HG03439 (cell line): Measurements from ENCODE around the gene PLK3.
"Not testable (repeated sequence)": the region's sequence is repeated elsewhere in the genome, so short reads cannot be mapped to it uniquely, and the experiment has no call there.

Experiments used
- ATAC-seq: cut with Tn5 transposase; IDR thresholded peaks from one replicate; pipeline ENCODE4 v1.9.1; 2021; ENCODE audit warnings: mild to moderate bottlenecking, moderate library complexity; ENCODE audit not compliant: unreplicated experiment

PLK3 gene

GRCh38 chr1:44786841-44787426, 13.2 kb upstream of the PLK3 start:
- no peak for ATAC-seq

- ATAC-seq, result no peak
These were observed 12.7 kb upstream of the PLK3 start for GRCh38 chr1:44787506-44787905.

DNA sequence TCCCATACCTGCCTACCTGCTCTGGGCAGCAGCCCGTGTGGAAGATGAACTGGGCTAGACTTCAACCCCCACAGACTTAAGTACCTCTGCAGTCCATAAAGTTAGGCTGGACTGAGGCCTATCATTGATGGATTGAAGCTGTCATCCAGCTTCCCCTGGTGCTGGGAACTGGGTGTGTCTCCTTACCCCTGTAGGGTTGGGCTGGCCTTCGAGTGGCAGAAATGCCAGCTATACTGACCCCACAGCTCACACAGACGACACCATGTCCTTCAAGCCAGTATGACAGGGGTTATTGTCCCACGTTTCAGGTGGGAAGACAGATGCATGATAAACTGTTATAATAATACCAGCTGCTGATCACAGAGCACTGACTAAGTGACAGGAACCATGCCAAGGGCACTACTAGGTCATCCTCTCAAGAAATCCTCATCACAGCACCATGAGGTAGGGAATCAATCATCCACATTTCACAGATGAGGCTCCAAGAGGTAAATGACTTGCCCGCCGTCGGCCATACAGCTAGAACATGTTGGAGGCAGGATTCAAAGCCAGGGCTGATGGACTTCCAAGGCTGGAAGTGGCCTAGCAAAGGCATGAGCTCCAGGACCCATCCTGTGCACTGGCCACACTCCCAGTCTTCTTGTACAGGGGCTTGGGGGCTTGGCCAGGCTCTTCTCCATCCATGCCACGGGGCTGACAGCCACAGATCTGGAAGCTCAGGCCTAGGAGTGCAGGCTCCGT, 11.9 kb upstream of the PLK3 start, which contains the start of gene BEST4:
TSS of gene BEST4 (minus strand) at position 51 of the 741 bp plus-strand sequence. CDS start 465 bp downstream, outside the sequence.
- no peak for ATAC-seq

GRCh38 chr1:44790968-44791801, 9.0 kb upstream of the PLK3 start:
- no peak for ATAC-seq

DNA sequence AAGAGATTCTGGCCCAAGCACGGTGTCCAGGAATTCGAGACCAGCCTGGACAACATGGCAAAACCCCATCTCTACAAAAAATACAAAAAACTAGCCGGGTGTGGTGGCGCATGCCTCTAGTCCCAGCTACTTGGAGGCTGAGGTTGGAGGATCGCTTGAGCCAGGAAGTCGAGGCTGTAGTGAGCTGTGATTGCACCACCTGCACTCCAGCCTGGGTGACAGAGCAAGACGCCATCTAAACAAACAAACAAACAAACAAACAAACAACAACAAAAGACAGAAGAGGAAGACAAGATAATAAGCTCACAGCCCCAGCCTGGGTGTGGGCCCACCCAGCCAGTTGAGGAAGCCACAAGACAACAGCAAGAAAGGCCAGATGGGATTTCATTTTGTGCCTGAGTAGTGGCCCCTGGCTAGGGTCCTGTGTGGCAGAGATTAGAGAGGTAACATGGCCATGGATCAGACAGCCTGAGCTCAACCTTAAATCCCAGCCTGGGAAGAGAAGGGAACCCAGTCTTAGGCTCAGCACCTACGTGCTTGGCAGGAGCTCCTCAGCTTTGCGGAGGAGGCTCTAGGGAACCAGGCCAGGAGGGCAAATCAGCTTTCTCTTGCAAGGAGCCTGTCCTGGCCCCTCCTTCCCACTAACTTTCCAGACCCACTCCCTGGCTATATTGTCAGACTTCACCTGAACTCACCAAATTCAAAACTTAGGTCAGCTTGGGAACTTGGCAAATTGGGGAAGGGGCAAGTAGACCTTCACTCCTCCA, 7.3 kb upstream of the PLK3 start:
- no peak for ATAC-seq

GRCh38 chr1:44797886-44798285, 2.3 kb upstream of the PLK3 start:
- ATAC-seq, result not testable (repeated sequence)

GRCh38 chr1:44798481-44799365, 1.5 kb upstream of the PLK3 start:
- no peak for ATAC-seq

DNA sequence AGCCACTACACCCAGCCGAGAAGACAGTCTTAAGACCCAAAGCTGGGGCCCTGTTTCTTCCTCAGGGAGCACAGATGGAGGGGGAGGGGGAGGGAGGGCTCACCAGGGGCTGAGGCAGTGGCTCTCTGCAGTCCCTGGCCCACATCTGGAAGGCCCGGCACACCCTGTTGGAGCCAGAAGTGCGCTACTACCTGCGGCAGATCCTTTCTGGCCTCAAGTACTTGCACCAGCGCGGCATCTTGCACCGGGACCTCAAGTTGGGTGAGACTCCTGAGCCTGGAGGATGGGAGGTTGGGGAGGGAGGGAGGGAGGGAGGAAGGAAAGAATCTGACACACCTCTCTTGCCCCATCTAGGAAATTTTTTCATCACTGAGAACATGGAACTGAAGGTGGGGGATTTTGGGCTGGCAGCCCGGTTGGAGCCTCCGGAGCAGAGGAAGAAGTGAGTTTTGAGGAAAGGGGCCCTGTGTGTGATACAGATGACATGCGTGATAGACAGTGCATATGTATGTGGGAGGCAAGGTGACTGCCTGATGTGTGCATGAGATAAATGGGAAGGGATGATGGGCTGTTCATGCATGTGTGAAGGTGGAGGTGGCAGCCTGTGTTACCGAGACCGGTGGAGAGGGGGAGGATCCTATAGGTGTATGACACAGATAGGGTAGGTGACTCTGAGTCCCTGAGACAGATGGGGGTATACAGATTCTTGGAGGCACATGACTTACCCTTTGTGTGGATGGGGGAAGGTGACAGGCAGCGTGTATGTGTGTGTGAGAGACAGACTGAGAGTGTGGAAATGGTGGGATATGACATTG, 1.5 kb downstream of the PLK3 start:
- ATAC-seq, result no peak

- no peak for ATAC-seq
These were observed 2.3 kb downstream of the PLK3 start for GRCh38 chr1:44802306-44803061.

GRCh38 chr1:44803062-44803311, 2.8 kb downstream of the PLK3 start:
- ATAC-seq, result no peak

DNA sequence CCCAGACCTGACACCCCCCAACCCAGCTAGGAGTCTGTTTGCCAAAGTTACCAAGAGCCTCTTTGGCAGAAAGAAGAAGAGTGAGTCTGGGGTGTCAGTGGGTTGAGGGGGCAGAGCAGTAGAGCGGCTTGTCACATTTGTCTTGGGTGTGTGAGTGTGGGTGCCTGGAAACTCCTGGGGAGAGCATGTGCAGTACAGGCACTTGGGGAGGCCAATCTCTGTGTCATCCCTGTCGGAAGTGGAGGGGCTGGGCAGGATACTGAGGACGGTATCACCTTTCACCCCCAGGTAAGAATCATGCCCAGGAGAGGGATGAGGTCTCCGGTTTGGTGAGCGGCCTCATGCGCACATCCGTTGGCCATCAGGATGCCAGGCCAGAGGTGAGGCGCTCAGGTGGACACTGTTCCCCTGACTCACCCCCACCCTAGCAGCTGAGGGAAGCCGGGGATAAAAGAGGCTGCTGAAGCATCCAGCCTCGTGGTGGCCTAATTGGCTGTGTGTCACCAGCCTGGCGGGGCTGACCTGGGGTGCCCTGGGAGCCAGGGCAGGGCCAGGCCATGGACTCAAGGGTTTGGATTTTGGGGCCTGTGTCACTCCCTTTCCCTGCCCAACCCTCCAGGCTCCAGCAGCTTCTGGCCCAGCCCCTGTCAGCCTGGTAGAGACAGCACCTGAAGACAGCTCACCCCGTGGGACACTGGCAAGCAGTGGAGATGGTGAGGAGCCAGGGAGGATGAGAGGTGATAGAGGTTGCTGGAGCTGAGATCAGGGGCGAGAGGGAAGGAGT, 3.3 kb downstream of the PLK3 start:
- ATAC-seq, result no peak

- no peak for ATAC-seq
These were observed 5.3 kb downstream of the PLK3 start for GRCh38 chr1:44805311-44806024.

GRCh38 chr1:44806025-44806703, 6.0 kb downstream of the PLK3 start:
- no peak for ATAC-seq

- ATAC-seq, result no peak
These were observed 6.7 kb downstream of the PLK3 start, which contains the start of gene DYNLT4 for GRCh38 chr1:44806704-44807363. TSS of gene DYNLT4 (minus strand) at chr1:44807351. CDS start at chr1:44806668, 683 bp downstream.

GRCh38 chr1:44807364-44808062, 7.3 kb downstream of the PLK3 start:
- peak; percentile 36 for ATAC-seq
